NCI-H82 (cell line): ENCODE measurements around the gene SHISAL1.

ENCODE experiments used
- DNase-seq: peaks from one replicate; lab custom pipeline; 2025; lab: John Stamatoyannopoulos, UW

SHISAL1 gene

DNA sequence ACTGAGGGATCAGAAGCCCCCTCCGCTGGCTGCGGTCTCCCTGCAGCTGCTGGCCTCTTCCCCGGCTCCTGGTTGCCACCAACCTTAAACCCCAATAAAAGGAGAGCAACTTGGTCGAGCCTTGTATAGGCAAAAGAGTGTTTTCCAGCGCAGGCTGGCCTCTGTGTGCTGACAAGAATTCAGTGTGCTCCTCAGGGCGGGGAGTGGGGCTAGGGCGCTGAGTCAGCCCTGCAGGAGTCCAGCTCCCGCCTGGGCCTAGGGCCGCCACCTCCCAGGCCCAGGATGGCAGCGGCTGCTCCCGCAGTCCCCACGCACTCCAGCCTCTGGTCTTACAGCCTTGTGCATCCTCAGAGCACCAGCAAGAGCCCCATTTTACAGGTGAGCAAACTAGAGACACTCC is at the start of gene SHISAL1:
SHISAL1 (minus strand) TSS at position 186 of the 400 bp plus-strand sequence. CDS start 12,006 bp downstream, outside the sequence.
- DNase-seq: no peak

DNA sequence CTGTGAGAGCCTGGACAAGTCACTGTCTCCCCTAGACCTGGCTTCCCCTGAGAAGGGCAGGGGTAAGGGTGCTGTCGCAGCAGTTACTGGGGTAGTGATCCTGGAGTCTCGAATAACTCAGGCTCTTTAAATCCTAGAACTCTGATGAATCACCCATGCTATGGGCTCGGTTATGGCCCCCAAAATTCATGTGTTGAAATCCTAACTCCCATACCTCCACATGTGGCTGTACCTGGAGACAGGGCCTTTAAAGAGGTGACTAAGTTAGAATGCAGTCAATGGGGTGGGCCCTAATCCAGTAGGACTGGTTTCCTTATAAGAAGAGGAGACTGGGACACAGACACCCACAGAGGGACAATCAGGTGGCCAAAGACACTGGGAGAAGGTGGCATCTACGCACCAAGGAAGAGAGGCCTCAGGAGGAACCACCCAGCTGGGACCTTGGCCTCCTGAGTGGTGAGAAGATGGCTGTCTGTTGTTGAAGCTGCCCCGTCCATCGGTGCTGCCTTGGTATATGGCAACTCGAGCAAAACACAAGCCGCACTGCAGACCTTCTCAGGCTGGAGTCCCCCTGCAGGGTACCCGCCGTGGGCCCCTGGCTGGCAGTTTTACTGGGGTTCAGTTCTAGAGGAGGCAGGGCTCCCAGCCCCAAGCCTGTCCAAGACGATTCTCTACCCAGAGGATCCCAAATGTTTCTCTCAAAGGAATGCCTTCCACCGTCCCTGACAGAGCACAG is 48.8 kb upstream of the SHISAL1 start:
- no peak for DNase-seq

DNA sequence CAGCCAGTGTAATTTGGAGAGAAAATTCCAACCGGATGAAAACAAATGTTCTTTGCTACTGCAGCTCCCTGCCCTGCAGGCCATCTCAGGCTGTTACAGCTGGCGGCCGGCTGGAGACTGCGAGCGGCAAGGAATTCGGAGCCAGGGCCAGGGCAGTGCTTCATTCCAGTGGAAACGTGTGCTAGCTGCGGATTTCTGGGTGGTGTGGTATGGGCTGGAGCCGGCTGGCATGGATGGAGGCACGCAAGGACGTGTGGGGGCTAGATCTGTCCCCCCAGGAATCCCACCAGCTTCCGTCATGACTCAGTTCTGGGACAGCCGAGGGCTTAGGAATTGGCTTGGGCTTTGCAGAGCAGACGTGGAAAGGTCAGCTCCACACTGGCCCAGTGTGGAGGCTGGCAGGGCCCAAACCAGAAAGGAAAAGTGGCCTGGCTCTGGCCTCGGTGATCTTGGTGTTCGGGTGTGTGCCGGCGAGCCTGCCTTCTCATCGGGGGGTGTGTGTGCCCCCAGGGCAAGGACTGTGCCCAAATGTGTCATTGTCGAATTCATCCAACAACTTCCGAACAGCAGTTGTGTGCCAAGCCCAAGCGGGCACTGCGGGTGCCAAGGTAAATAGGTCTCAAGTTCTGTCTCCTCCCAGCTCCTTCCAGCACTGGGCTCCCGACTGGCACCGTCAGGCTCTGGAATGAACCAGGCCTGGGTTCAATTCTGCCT is 48.1 kb upstream of the SHISAL1 start:
- DNase-seq: no peak

DNA sequence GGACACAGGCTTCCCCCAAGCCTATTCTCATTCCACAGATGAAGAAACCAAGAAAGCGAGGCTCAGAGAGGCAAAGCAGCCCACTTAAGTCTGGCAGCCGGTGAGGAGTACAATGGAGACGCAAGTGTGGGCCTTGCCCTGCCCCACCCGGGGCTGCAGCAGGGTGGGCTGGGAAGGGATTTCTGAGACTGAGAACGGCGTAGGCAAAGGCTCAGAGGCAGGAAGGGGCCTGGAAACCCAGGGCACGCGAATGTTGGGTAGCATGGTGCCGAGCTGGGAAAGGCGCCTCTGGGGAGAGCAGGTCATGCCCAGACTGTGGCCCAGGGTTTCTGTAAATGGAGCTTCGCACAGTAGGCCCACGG is 47.5 kb upstream of the SHISAL1 start:
- no peak for DNase-seq

DNA sequence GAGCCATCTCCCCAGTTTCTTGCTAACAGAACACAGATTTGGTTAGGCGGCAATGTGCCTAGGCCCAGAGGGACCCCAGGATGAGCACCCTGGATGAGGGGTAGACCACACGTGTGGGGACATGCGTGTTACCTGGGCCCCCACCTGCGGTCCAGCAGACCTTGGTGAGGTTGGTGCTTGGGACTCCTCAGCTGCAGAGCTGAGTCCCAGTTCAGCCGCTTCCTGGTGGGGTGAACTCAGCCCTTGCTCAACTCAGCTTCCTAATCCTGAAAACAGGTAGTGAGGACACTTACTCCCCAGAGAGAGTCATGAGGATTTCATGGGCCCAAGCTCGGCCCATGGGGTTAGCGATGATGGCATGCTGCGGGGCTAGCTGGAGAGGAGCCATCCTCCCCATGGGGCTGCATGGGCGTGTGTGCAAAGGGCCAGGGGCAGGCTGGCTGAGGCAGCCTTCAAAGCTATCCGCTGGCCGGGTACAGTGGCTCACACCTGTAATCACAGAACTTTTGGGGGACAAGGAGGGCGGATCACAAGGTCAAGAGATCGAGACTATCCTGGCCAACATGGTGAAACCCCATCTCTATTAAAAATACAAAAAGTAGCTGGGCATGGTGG is 46.9 kb upstream of the SHISAL1 start:
- no peak for DNase-seq

DNA sequence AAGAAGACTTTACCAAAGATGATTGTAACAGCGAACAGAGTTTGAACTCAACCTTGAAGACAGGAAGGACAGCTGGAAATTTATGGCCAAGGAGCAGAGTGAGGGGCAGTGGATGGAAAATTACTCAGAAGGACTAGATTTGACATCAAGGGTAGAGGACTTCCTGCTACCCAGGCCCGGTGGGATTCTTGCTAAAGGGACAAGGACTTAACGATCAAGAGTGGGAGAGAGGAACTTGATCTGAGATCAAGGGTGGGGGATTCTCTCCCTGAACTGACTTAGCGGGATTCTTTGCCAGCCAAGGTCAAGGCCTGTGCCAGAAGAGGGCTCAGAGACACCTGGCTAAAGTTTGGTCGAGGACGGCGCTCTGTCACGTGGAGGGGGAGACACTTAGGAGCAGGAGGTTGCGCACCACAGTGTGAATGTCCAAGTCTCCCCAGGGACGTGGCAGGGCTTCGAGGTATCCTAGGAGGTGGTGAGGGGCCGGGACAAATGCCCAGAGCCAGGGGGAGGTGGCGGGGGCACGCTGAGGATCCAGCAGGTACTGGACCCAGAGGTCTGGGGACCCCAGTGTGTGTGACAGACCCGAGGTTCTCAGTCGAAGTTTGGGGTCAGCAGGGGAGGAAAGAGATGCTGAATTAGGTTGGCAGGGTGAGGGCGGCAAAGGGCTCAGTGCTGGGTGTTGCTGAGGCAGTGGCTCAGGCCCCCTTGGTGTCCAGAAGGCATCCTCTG is 46.1 kb upstream of the SHISAL1 start:
- DNase-seq: no peak

DNA sequence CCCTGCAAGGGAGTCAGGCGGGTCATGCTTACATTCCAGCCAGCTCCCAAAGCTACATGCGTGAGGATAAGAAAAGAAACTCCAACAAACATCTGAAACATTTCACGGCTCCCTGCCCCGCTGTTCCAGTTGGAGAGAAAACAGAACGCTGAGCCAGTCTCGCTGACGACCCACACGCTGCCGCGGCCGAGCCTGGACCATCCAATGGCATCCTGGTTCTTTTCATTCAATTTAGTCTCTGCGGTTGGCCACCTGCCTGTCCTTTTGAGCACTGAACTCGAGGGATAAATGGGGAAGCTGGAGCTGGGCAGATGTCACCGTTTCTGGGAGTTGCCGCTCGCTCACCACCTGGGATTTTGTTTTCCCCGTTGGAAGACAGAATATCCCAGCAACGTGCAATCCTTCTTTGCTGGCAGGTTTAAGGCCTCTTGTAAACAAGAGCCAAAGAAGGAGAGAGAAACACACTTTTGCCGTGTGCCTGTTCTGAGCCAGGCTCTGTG is 45.3 kb upstream of the SHISAL1 start:
- DNase-seq: peak; percentile 48

DNA sequence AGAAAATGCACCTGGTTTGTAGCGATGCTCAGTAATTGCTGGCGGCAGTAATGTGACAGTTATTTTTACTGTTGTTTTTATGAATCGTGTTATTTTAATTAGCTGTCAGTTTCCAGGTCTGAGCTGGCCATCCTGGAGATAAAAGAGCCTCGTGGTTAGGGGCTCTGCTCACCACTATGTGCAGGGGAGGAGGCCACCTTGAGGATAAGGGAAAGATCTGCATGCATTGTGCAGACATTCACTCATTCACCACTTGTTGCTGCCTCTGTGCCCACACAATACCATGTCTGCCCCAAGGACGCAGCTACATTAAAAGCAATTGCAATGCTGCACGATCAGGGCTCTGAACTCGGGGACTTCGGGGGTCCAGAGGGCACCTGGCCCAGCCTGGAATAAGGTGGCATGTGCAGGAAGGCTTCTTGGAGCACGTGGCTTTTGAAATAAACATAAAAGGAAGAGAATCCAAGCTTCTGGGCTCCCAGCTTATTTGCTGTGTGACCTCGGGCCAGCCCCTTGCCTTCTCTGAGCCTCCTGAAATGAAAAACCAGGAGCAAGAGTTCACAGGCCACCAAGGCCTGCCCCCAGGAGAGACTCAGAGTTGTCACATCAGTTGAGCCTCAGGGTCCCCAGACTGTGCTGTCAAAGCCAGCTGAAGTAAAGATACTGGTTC is 44.7 kb upstream of the SHISAL1 start:
- no peak for DNase-seq

DNA sequence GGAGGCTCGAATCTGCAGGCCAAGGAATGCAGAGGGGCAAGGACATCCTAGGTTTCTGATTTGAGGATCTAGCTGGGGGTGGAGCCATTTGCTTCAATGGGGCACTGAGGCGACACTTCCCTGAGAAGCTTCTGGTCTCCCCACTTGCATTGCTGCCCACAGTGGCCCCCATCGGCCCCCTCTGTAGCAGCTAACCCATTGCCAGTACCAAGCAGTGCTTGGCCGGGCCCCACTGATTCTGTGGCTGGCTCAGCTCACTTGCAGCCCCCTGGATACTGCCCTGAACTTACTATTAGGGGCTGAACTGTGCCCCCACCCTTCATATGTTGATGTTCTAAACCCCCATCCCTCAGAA is 42.9 kb upstream of the SHISAL1 start:
- DNase-seq: no peak

DNA sequence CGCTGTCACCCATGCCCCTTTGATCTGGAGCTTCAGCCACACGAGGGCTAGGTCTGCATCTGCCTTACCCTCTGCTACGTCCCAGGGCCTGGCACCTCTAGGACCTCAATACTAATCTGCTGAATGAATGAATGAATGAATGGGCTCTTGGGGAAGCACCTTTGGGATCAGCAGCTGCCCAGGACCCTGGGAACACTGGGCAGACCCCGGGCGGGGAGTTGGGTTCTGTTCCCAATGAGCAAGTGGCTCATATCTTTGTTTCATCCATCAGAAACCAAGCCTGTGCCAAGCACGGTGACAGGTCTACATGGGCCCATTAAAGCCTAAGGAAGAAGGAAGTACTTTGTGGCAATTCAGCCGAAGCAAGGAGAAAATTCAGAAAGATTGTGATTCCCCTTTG is 41.5 kb upstream of the SHISAL1 start:
- no peak for DNase-seq

DNA sequence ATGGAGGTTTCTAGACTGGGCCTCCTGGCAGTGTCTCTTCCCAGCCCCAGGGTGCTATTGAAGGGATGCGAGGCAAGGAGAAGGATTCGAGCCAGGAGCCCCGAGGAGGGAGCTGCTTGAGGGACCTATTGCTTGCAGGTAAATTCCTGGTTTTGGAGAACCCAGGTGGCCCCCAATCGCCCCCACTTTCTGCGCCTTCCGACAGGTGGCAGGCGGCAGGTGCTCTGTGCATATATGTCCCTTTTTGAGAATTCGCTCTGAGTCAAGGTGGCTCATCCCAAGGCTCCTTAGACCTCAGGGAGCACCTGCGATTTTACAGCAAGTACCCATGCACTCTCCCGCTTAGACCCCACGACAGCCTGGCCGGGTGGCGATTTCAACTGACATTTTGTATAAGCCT is 40.3 kb upstream of the SHISAL1 start:
- no peak for DNase-seq

DNA sequence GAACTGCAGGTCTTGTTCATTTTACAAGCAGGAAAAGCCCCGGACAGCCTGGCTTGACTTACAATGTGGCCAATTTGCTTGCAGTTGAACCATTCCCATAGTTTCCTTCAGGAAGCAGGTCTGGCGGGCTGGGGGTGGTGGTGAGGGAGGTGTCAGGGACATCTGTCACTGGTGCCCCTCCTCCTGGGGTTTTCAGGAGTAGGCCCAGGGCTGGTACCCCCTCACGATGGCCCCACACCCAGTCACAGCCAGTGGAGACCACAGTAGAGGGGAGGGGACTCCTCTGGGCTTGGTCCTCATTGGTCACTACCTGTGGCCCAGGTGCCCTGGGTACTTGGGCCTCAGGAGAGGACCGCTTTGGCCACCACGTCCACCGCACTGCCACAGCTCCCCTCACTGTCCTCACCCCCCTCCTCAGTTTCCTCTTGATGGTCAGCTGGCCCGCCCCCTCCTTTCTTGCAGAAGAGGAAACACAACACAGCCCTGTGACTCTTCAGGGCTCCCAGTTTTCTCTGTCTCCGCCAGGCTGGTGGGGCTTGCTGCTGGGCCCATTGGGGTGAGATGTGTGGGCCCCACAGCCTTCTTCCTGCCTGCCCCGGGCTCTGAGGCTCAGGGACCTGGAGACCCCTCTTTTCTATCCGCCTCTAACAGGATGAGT is 39.8 kb upstream of the SHISAL1 start:
- no peak for DNase-seq

DNA sequence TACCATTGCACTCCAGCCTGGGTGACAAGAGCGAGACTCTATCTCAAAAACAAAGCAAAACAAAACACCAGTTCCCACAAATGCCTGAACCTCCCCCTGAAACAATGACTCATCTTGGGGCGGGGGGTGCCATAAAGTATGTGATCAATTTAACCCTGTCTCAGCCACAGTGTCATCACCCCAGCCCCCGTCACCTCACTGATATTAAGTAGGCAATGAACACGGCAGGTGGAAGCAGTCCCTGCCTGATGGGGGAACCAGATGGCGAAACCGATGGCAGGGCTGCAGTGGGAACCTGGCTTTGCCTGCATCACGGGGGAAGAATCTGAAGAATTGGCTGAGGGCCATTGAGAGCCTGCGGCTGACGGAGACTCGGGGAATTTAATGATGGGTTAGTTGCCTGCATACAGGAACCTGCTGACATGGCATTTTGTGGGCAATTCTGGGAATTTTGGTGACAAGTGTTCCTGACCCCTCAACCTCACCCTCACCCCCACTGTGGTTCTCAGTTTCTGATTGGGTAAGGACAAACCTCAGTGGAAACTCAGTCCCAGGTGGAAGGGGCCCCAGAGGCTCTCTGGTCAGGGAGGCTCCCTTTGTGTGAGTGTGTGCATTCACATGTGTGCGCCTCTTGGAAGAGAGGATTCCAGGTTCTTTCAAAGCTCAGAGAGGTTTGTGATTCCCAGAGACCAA is 39.1 kb upstream of the SHISAL1 start:
- DNase-seq: peak; percentile 82

DNA sequence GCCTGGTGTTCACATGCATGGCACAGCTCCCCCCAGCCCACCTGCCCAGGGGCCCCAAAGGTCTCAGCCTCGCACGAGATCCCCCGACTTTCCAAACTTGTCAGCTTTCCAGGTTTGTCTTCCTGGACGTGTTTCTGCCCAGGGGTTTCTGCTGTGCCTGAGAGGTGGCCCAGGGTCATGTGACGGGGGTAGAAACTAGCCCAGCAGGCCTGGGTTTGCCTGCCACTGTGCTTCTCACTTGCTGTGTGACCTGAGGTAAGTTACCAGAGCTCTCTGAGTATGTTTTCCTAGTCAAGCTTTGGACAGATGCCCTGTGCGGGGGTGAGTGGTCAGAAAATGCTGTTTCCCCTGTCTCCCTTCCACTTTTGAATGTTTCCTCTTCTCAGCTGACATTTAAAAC is 38.3 kb upstream of the SHISAL1 start:
- DNase-seq: no peak

DNA sequence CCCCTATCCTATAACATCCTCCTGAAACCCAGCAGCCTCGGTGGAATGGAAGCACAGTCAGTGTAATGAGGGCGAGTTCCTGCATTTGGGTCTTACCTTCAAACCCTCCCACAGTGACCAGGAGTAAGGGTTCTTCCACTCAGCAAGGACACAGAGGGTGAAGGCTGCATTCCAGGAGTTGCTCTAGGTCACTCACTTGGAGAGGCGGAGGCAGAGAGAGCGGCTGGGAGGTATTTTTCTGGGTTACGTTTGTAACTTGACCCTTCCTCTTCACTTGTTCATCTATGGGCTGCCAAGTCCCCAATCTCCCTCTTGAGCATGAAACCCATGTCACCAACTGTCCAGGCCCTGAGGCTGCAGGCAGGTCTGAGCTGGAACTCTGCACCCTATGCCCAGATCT is 36.8 kb upstream of the SHISAL1 start:
- no peak for DNase-seq

DNA sequence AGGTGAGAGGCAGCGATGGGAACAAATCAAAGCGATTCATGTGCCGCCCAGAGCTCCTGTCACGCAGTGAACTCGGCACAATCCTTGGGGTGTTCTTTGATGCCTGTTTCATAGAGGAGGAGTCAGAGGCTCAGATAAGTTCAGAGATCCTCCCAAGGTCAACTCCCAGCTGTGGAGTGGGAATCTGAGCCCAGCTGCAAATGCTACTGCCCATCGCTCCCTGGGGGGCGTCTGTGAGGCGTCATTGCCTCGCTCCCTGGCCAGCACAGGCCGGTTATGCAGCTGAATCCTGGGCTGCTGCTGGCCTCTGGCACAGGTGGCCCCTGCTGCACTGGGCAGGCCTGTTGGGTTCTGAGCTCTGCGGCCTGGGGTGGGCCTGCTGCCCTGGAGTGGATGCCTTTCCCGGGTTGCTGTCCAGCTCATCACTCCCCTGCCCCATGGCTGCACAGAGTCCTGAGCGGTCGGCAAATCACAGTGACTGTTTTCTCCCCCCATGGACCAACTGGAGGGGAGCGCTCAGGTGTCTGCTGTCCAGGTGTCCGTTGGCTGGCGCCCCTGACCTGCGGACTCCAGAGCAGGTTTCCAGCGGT is 36.3 kb upstream of the SHISAL1 start:
- DNase-seq: no peak

DNA sequence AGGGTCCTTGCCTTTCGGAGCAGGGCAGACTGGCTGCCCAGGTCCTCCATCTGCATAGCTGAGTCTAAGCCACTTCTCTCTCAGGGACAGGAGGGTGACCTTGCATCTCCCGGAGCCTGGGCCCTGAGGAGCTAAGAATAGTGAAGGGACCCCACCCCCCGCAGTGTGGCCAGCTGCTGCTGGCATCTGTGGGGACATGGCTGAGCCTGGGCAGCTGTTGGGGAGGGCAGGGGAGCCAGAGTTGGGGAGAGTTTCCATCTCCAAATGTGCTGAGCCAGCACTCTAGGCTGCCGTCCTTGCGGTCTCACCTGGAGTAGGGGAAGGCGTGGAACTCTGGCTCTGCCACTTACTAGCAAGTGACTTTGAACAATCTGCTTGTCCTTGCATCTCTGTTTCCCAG is 34.8 kb upstream of the SHISAL1 start:
- DNase-seq: peak; percentile 18

DNA sequence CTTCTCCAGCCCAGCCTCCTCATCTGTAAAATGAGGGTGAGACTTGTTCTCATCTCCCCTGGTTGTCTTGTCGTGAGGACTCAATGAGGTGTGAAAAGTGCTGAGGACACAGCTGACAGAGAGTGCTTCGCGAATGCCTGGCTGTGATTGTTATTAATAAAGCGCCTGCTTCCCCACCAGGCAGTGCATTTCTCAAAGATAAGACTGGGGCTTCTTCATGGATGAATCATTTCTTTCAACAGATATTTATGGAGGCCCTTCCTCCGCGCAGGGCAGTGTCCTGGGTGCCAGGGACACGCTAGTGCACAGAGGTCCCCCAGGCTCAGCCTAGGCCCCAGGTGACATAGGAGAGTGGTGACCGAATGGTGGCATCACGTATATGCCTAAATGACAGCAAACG is 34.3 kb upstream of the SHISAL1 start:
- DNase-seq: no peak

DNA sequence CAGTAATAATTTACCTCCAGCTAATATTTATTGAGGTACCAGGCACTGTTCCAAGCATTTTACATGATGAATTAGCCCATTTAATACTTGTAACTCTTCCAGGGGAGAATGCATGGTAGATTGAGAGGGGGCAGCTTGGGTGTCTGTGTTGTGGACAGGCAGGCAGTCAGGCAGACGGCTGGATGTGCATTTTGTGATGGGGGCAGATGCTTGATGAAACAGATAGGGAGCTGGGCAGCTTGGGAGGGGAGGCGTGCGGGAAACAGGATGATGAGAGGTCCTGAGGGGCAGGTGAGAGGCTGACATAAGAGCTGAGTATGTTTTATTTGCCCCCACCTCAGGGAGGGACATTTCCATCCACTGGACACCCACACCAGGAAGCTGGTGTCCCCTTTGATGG is 33.1 kb upstream of the SHISAL1 start:
- DNase-seq: no peak

DNA sequence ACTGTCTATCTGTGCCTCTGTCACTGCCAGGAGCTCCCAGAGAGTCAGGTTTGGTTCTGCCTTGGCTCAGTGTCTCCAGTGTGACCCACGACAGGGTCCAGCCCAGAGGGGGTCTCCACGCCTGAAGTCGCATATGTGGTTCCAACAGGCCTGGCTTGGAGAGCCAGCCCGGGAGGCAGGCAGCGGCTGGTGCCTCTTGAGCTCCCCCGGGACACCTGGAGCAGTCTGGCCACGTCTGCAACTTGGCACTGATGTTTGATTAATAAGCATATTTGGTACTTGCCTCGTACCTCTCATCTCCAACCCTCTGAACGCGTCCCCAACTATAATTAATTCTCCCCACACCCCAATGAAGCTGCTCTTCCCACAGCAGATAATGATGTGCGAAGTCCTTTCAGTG is 31.7 kb upstream of the SHISAL1 start:
- DNase-seq: no peak
